GM19035 (cell line): ENCODE results near the gene NUP98.
"Not testable (repeated sequence)": the region's sequence is repeated elsewhere in the genome, so short reads cannot be mapped to it uniquely, and the experiment has no call there.

Experiments used
- ATAC-seq: cut with Tn5 transposase; IDR thresholded peaks from one replicate; pipeline ENCODE4 v1.9.1; 2021; ENCODE audit not compliant: unreplicated experiment

The NUP98 gene

DNA sequence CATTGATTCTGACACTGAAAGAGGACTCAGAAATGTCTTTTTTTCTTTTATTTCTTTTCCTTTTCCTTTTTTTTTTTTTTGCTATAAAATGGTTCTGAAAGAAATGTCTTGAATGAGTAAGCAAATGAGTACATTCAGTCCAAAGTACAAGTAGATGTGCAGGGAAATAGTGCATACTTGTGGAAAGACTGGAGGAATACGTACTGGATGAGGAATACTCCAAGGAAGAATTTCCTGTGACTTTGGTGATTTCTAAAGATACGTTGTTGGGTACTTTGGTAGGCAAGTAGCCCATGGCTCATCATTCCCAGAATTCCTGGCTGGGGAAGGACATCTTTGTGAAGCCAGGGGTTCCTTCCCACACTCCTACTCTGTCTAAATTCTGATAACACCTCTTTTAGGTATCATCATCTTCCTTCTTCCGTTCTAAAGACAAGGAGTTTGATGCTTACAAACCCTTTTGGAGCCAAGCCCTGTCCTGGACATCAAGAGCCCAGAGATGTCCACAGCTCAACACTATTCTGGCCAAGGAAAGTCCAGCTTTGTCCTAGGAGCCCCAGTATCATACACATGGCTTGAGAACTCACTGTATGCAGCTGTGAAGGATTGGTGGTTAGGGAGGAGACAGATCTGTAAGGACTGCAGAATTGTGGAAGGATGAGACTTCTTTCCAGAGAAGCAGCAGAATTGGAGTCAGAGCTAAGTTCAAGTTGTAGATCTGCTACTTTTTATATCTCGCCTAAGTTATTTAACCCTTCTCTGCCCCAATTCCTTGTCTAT is 4.8 kb upstream of the NUP98 start:
- no peak for ATAC-seq

DNA sequence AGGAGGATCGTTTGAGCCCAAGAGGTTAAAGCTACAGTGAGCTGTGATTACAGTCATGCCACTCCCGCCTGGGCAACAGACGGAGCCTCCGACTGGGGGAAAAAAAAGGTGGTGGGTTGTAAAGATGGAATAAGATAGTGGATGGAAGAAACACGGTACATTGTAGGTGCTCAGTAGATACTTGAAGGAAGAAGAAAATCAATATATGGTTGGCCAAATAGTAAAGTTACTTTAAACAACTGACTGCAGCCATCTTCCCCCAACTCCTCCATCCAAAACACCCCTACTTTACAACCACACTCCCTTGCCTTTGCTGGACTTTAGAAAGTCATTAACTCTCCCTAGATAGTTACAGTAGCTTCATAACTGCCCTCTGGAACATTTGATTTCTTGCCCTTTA is 2.5 kb upstream of the NUP98 start:
- ATAC-seq = no peak

DNA sequence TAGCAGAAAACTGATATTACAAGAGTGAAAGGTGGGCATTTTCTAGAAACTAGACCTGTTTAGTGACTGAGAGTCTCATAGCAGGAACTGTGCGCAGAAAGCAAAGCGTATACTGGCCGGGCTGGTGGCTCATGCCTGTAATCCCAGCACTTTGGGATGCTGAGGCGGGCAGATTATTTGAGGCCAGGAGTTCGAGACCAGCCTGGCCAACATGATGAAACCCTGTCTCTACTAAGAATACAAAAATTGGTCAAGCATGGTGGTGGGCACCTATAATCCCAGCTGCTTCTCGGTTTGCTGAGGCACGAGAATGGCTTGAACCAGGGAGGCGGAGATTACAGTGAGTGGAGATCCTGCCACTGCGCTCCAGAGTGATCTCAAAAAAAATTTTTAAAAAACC is 1.8 kb upstream of the NUP98 start:
- ATAC-seq = no peak

GRCh38 chr11:3796801-3797328 is 489 bp downstream of the NUP98 start:
- peak; percentile 38 for ATAC-seq

DNA sequence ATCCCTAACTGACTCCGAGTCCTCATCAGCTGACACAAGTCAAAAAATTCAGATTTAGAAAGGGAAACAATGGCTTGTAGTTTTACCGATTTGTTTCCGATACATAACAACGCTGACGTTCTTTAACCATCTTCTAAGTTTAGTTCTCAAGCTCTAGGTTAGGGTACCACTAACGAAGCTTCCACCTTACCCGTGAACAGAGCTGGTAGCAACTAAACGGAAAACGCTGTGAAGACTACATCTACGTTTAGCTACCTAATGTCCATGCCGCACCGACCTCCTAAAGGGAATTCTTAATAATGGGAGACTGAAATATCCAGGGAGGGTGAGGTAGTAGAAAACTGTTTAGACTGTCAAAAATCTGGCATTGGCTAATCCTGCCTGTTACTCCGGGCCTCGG is 1.0 kb downstream of the NUP98 start:
- ATAC-seq = no peak

- no peak for ATAC-seq
These were observed 1.4 kb downstream of the NUP98 start for GRCh38 chr11:3796002-3796311.

- no peak for ATAC-seq
These were observed 2.0 kb downstream of the NUP98 start for GRCh38 chr11:3795131-3796001.

- not testable (repeated sequence) for ATAC-seq
These were observed 3.0 kb downstream of the NUP98 start for GRCh38 chr11:3794387-3794786.

- no peak for ATAC-seq
These were observed 10.4 kb downstream of the NUP98 start for GRCh38 chr11:3786781-3787428.

DNA sequence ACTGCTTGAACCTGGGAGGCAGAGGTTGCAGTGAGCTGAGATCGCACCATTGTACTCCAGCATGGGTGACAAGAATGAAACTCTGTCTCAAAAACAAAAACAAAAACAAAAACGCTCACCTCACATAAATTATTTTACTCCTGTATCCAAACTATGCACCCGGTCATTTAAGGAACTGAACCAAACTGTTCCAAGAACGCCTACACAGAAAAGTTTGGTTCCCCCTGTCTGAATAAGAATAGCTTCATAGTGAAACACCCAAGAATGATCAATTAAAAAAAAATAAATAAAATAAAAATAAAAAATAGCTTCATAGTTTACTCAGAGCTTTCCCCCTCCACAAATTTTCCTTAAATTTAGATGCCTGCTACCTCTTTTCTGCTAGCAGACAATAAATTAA is 13.7 kb downstream of the NUP98 start:
- ATAC-seq = no peak

GRCh38 chr11:3782963-3783362 is 14.4 kb downstream of the NUP98 start:
- no peak for ATAC-seq

GRCh38 chr11:3781423-3781822 is 15.9 kb downstream of the NUP98 start:
- ATAC-seq = no peak

- no peak for ATAC-seq
These were observed 21.5 kb downstream of the NUP98 start for GRCh38 chr11:3775736-3776406.

DNA sequence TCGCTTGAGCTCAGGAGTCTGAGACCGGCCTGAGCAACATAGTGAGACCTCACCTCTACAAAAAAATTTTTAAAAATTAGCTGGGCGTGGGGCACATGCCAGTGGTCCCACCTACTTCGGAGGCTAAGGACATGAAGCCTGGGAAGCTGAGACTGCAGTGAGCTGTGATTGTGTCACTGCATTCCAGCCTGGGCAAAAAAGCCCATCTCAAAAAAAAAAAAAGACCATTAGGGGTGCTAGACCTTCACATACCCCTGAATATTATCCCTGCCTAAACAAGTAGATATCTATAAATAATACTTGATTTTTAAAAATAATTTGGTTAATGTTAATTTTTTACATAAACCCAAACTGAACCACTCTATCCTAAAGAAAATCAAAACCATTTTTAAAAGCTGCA is 24.2 kb downstream of the NUP98 start:
- ATAC-seq = no peak

- ATAC-seq = no peak
These were observed 29.8 kb downstream of the NUP98 start for GRCh38 chr11:3767536-3767935.

GRCh38 chr11:3766836-3767235 is 30.5 kb downstream of the NUP98 start:
- ATAC-seq = not testable (repeated sequence)

GRCh38 chr11:3764266-3764665 is 33.1 kb downstream of the NUP98 start:
- no peak for ATAC-seq

DNA sequence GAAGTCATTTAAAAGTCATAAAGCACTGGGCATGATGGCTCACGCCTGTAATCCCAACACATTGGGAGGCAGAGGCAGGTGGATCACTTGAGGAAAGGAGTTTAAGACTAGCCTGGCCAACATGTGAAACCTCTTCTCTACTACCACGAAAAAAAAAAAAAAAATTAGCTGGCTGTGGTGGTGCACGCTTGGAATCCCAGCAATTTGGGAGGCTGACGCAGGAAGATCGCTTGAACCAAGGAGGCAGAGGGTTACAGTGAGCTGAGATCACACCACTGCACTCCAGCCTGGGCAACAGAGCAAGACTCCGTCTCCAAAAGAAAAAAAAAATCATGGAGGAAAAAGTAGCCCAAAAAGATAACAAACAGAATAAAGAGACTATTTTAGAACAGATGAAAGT is 42.2 kb downstream of the NUP98 start:
- ATAC-seq = no peak

GRCh38 chr11:3753110-3753509 is 44.2 kb downstream of the NUP98 start:
- ATAC-seq = no peak

- no peak for ATAC-seq
These were observed 49.6 kb downstream of the NUP98 start for GRCh38 chr11:3747704-3748103.

GRCh38 chr11:3745161-3745560 is 52.2 kb downstream of the NUP98 start:
- no peak for ATAC-seq
